ENCODE measurements around the gene TOM1L2.
A peak's percentile ranks its signal among the peaks of the same experiment; 100 is the strongest.

Gene TOM1L2

GRCh38 chr17:17817552-17817947 lies 154.7 kb downstream of the TOM1L2 start:
- Mint-ChIP-seq H3K36me3 (peaks cover 2% of the 10 kb centered on the region), H3K27me3 (no peaks in the 10 kb centered on the region), H3K9me3 (ENCODE audit: low read depth) (no peaks in the 10 kb centered on the region), H3K4me3 (no peak overlapping the region), H3K27ac (no peak overlapping the region), H3K4me1 (ENCODE audit: low read depth) (peaks cover 40% of the 10 kb centered on the region)

- no peak overlapping the region for H3K27ac Mint-ChIP-seq
- H3K4me3 Mint-ChIP-seq = no peak overlapping the region
- peaks cover 2% of the 10 kb centered on the region for H3K36me3 Mint-ChIP-seq
- no peaks in the 10 kb centered on the region for H3K9me3 Mint-ChIP-seq (ENCODE audit: low read depth)
- no peaks in the 10 kb centered on the region for H3K27me3 Mint-ChIP-seq
- H3K4me1 Mint-ChIP-seq (ENCODE audit: low read depth) = peaks cover 37% of the 10 kb centered on the region
Measured at GRCh38 chr17:17816831-17817551, 155.2 kb downstream of the TOM1L2 start.

- Mint-ChIP-seq H3K27me3 (no peaks in the 10 kb centered on the region), H3K4me3 (no peak overlapping the region), H3K9me3 (ENCODE audit: low read depth) (no peaks in the 10 kb centered on the region), H3K27ac (no peak overlapping the region), H3K4me1 (ENCODE audit: low read depth) (peaks cover 36% of the 10 kb centered on the region), H3K36me3 (peaks cover 2% of the 10 kb centered on the region)
Measured at GRCh38 chr17:17816240-17816814, 155.9 kb downstream of the TOM1L2 start.

- Mint-ChIP-seq H3K36me3 (peaks cover 2% of the 10 kb centered on the region), H3K27ac (peak overlapping the region; percentile 17), H3K4me3 (no peak overlapping the region)
Measured at GRCh38 chr17:17815436-17816200, 156.6 kb downstream of the TOM1L2 start.

DNA sequence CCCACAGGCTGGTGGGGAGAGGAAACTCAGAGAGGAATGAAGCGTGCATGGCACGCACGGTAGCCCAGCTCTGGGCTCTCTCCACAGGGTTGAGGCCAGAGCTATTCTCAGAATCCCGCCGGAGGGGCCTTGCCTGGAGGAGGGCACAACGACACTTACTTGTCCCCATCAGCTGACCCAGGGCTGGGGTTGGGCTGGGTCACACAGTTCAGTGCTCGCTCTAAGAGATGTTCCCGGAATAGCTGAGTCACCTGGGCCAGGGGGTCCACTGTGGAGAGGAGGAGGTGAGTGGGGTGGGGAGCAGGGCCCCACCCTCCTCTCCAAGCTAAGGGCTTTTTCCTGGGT lies 157.2 kb downstream of the TOM1L2 start:
- H3K4me1 Mint-ChIP-seq (ENCODE audit: low read depth) = peaks cover 25% of the 10 kb centered on the region
- peaks cover 2% of the 10 kb centered on the region for H3K36me3 Mint-ChIP-seq
- H3K4me3 Mint-ChIP-seq = no peak overlapping the region
- H3K9me3 Mint-ChIP-seq (ENCODE audit: low read depth) = no peaks in the 10 kb centered on the region
- no peak overlapping the region for H3K27ac Mint-ChIP-seq
- H3K27me3 Mint-ChIP-seq = no peaks in the 10 kb centered on the region

More at GRCh38 chr17:17815436-17816200, 156.6 kb downstream of the TOM1L2 start:
- H3K4me1 Mint-ChIP-seq (ENCODE audit: low read depth) = peaks cover 30% of the 10 kb centered on the region
- no peaks in the 10 kb centered on the region for H3K27me3 Mint-ChIP-seq
- no peaks in the 10 kb centered on the region for H3K9me3 Mint-ChIP-seq (ENCODE audit: low read depth)

GRCh38 chr17:17814162-17815061 lies 157.8 kb downstream of the TOM1L2 start:
- H3K9me3 Mint-ChIP-seq (ENCODE audit: low read depth) = no peaks in the 10 kb centered on the region
- peaks cover 18% of the 10 kb centered on the region for H3K4me1 Mint-ChIP-seq (ENCODE audit: low read depth)
- no peak overlapping the region for H3K27ac Mint-ChIP-seq
- H3K36me3 Mint-ChIP-seq = peaks cover 2% of the 10 kb centered on the region
- H3K4me3 Mint-ChIP-seq = no peak overlapping the region
- no peaks in the 10 kb centered on the region for H3K27me3 Mint-ChIP-seq

- no peaks in the 10 kb centered on the region for H3K27me3 Mint-ChIP-seq
- peaks cover under 1% of the 10 kb centered on the region for H3K36me3 Mint-ChIP-seq
- H3K27ac Mint-ChIP-seq = no peak overlapping the region
Measured at GRCh38 chr17:17813725-17814095, 158.5 kb downstream of the TOM1L2 start.

DNA sequence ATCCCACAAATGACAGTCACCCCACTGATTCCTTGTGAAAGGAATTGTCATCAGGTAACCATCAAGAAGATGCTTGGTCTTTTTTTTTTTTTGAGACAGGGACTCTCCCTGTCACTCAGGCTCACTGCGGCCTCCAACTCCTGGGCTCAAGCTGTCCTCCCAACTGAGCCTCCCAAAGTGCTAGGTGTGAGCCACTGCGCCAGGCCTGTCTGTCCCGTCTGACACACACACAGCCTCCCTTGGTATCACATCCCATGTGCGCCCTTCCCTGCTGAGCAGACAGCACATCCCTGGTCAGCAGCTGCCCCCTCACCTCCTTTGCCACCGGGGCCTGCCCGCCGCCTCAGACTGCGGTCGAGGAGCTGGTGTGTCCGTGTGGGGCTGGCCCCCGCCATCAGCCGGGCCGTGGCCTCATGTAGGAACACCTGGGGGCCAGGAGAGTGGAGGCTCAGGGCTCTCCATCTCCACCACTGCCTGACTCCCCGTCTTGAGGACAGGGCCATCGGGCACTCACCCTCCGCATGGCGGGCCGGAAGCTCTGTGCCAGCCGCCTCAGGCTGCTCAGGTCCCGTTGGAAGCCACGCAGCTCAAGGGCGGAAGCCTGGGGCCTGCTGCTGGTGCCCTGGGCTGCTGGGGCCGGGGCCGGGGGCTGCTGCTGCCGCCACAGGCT lies 159.0 kb downstream of the TOM1L2 start:
- no peaks in the 10 kb centered on the region for H3K9me3 Mint-ChIP-seq (ENCODE audit: low read depth)
- no peak overlapping the region for H3K27ac Mint-ChIP-seq
- no peaks in the 10 kb centered on the region for H3K27me3 Mint-ChIP-seq
- no peaks in the 10 kb centered on the region for H3K36me3 Mint-ChIP-seq
- H3K4me1 Mint-ChIP-seq (ENCODE audit: low read depth) = peaks cover 11% of the 10 kb centered on the region
- no peak overlapping the region for H3K4me3 Mint-ChIP-seq

More at GRCh38 chr17:17813725-17814095, 158.5 kb downstream of the TOM1L2 start:
- Mint-ChIP-seq H3K9me3 (ENCODE audit: low read depth) (no peaks in the 10 kb centered on the region), H3K4me1 (ENCODE audit: low read depth) (peaks cover 12% of the 10 kb centered on the region), H3K4me3 (no peak overlapping the region)

DNA sequence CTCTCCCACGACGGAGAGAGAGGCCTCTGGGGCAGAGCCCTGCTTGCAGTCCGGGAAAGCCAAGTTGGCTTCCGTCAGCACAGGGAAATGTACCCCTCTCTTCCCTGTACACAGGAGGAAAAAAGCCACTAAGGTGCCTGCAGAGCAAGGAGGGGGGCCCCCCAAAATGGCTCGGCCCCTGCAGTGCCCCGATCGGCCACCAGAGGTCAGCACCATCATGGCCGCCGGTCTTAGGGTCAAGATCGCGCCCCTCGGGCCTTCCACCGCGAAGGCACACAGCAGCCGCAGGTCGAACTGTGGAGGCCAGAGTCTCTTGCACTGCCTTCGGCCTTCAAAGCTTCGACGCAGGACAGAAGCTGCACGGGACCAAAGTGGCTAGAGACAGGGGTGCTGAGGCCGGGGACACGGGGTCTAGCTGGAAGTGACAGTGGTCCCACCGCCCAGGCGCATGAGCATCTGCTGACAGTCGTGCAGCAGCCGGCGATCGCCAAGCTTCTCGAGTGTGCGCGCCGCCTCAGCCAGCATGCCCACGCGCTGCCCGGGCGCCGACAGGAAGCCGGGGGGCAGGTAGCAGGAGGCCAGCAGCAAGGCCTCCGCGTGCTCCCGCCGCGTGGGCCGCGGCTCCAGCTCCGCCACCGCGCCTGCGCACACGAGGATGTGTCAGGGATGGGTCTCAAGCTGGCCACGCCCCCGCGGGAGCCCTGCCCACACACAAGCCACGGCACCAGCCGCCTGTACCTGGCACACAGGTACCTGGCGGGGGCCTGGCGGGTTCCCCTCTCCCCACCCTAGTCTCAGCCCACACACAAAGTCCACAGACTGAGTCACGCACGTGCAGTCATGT lies 159.8 kb downstream of the TOM1L2 start:
- Mint-ChIP-seq H3K36me3 (no peaks in the 10 kb centered on the region), H3K4me3 (no peak overlapping the region), H3K27me3 (no peaks in the 10 kb centered on the region), H3K4me1 (ENCODE audit: low read depth) (peaks cover 11% of the 10 kb centered on the region), H3K9me3 (ENCODE audit: low read depth) (no peaks in the 10 kb centered on the region), H3K27ac (no peak overlapping the region)

GRCh38 chr17:17811381-17812210 lies 160.6 kb downstream of the TOM1L2 start:
- H3K4me3 Mint-ChIP-seq = no peak overlapping the region
- no peaks in the 10 kb centered on the region for H3K9me3 Mint-ChIP-seq (ENCODE audit: low read depth)
- H3K4me1 Mint-ChIP-seq (ENCODE audit: low read depth) = peaks cover 13% of the 10 kb centered on the region
- no peaks in the 10 kb centered on the region for H3K36me3 Mint-ChIP-seq
- H3K27ac Mint-ChIP-seq = peak overlapping the region; percentile 64
- no peaks in the 10 kb centered on the region for H3K27me3 Mint-ChIP-seq

DNA sequence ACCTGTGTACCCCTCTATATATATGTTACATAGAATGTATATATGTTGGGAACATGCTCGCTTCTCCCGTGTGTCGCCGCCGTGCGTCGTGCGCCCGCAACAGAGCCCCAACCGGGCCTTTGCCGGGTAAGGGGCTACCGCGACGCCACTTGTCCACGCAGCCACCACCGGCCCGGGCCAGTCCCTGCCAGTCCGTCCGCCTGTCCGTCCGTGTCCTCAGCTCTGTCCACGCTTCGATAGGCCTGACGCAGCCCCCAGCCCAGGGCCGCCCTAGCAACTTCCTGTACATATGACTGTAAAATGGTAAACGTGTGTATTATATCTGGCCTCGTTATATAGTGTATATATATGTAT lies 161.3 kb downstream of the TOM1L2 start:
- H3K36me3 Mint-ChIP-seq = no peaks in the 10 kb centered on the region
- H3K27me3 Mint-ChIP-seq = no peaks in the 10 kb centered on the region
- no peaks in the 10 kb centered on the region for H3K9me3 Mint-ChIP-seq (ENCODE audit: low read depth)
- peaks cover 13% of the 10 kb centered on the region for H3K4me1 Mint-ChIP-seq (ENCODE audit: low read depth)
- no peak overlapping the region for H3K4me3 Mint-ChIP-seq
- H3K27ac Mint-ChIP-seq = peak overlapping the region; percentile 10

DNA sequence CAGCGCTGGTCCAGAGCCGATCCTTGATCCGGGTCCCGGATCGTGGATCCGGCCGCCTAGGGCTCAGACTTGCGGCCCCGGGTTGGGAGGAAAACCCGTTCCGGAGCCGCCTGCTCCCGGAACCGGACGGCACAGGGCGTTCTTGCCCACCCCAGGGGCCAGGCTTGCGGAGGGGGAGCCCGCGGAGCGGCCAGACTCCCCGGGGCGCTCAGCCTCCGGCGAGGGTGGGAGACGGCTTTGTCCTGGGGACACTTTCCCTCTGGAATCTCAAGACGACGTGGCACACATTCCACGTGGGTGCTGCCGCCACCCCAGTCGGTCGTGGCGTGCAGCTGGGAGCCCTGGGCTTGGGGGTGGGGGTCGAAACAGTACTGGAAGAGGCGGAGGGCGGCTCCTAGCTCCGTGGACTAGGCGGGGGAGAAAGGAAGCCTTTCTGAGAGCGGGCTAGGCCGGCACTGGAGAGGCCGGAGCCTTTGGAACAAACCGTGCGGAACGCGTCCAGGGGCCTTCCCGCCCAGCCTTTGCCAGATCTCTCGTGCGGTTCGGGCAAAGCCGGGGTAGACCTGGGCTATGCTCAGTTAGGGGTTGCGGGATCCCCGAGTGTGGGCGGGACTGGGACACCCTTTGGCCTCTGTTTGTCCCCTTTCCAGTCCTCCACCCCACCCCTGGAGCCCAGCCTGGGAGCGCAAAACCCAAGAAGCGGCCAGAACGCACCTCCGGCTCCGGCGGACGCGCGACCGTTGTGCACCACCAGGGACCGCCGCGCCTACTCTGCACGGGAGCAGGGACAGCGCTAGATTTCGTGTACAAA lies 161.9 kb downstream of the TOM1L2 start:
- no peaks in the 10 kb centered on the region for H3K9me3 Mint-ChIP-seq (ENCODE audit: low read depth)
- H3K27ac Mint-ChIP-seq = peak overlapping the region; percentile 10
- H3K4me3 Mint-ChIP-seq = no peak overlapping the region
- H3K36me3 Mint-ChIP-seq = no peaks in the 10 kb centered on the region
- no peaks in the 10 kb centered on the region for H3K27me3 Mint-ChIP-seq
- peaks cover 13% of the 10 kb centered on the region for H3K4me1 Mint-ChIP-seq (ENCODE audit: low read depth)

Data from activated naive CD8-positive, alpha-beta T cell (primary cell).